Measurements from ENCODE around the gene CSHL1. TPM values are rescaled to one million over a fixed set of nuclear protein-coding genes. Genes with fewer than 3 reads are reported as not detected.
"Not testable (repeated sequence)": the region's sequence is repeated elsewhere in the genome, so short reads cannot be mapped to it uniquely, and the experiment has no call there.

CSHL1 gene
- total RNA-seq, 1 donor from 2014 or later: not detected

GRCh38 chr17:63916566-63917185, 5.6 kb upstream of the CSHL1 start:
- intact Hi-C loops (cut with micrococcal nuclease): no loop called here
- Mint-ChIP-seq H3K4me1 (peaks cover 87% of the 10 kb centered on the region), H3K27me3 (no peaks in the 10 kb centered on the region), H3K36me3 (ENCODE audit: low read depth) (no peaks in the 10 kb centered on the region), H3K4me3 (peak overlapping the region; percentile 67), H3K9me3 (no peaks in the 10 kb centered on the region), H3K27ac (peak overlapping the region; percentile 68)
- ATAC-seq (ENCODE audit: low read depth): no peak
- TF ChIP-seq CTCF (IDR thresholded peaks at IDR 0.05): no peak
- DNase-seq: no peak
- POLR2A ChIA-PET: interaction anchor here (0.8 to 12.9 kb wide), 7 partner anchors 14 to 229 kb away, joined by 3 to 272 read pairs (median 9); partner anchors contain the start of gene CD79B
- CTCF ChIA-PET: interaction anchor here (0.8 to 12.3 kb wide), 6 partner anchors 12 to 216 kb away, joined by 3 to 321 read pairs (median 109); partner anchors contain the start of genes ERN1 and ICAM2

GRCh38 chr17:63915753-63916152, 4.7 kb upstream of the CSHL1 start:
- CTCF ChIA-PET: interaction anchor here (1.1 to 12.3 kb wide), 9 partner anchors 9 to 217 kb away, joined by 3 to 321 read pairs (median 11); partner anchors contain the start of genes CD79B, ERN1 and ICAM2
- intact Hi-C loops (cut with micrococcal nuclease); H3K27me3 Mint-ChIP-seq; H3K36me3 Mint-ChIP-seq (ENCODE audit: low read depth); H3K9me3 Mint-ChIP-seq: not testable (repeated sequence)
- peak overlapping the region; percentile 68 for H3K27ac Mint-ChIP-seq
- DNase-seq (peak; percentile 49), ATAC-seq (ENCODE audit: low read depth) (peak; percentile 56)
- peaks cover 84% of the 10 kb centered on the region for H3K4me1 Mint-ChIP-seq
- peak overlapping the region; percentile 67 for H3K4me3 Mint-ChIP-seq
- POLR2A ChIA-PET: interaction anchor here (0.8 to 12.9 kb wide), 10 partner anchors 8 to 230 kb away, joined by 3 to 272 read pairs (median 8); partner anchors contain the start of genes CD79B and ICAM2

GRCh38 chr17:63914471-63914870, 3.4 kb upstream of the CSHL1 start:
- peak overlapping the region; percentile 61 for H3K27ac Mint-ChIP-seq
- ATAC-seq (ENCODE audit: low read depth) (no peak), DNase-seq (peak; percentile 9)
- H3K4me3 Mint-ChIP-seq: peak overlapping the region; percentile 15
- H3K36me3 Mint-ChIP-seq (ENCODE audit: low read depth): no peaks in the 10 kb centered on the region
- H3K4me1 Mint-ChIP-seq: peaks cover 71% of the 10 kb centered on the region
- no peak for TF ChIP-seq CTCF (IDR thresholded peaks at IDR 0.05)
- H3K27me3 Mint-ChIP-seq: peaks cover 1% of the 10 kb centered on the region
- intact Hi-C loops (cut with micrococcal nuclease): loop anchor here (5.0 kb wide), 1 partner anchor 368 kb away; no protein-coding TSS in a partner anchor
- H3K9me3 Mint-ChIP-seq: no peaks in the 10 kb centered on the region
- ChIA-PET POLR2A (interaction anchor here (2.4 to 12.9 kb wide), 4 partner anchors 16 to 106 kb away, joined by 9 to 272 read pairs (median 37); partner anchors contain the start of genes CD79B and ICAM2), CTCF (interaction anchor here (1.5 to 12.3 kb wide), 5 partner anchors 18 to 218 kb away, joined by 11 to 321 read pairs (median 116); partner anchors contain the start of genes CD79B and ERN1)

- H3K27ac Mint-ChIP-seq: peak overlapping the region; percentile 35
- CTCF ChIA-PET: interaction anchor here (0.9 to 12.3 kb wide), 14 partner anchors 8 to 221 kb away, joined by 3 to 116 read pairs (median 12); partner anchors contain the start of genes CD79B, ERN1 and ICAM2
- DNase-seq: peak; percentile 59
- H3K4me3 Mint-ChIP-seq: no peak overlapping the region
- no peaks in the 10 kb centered on the region for H3K36me3 Mint-ChIP-seq (ENCODE audit: low read depth)
- ATAC-seq (ENCODE audit: low read depth): peak; percentile 57
- TF ChIP-seq CTCF (IDR thresholded peaks at IDR 0.05): no peak
- H3K9me3 Mint-ChIP-seq: no peaks in the 10 kb centered on the region
- intact Hi-C loops (cut with micrococcal nuclease): loop anchor here (1.0 to 5.0 kb wide), 5 partner anchors 40 to 371 kb away; no protein-coding TSS in a partner anchor
- H3K27me3 Mint-ChIP-seq: peaks cover 1% of the 10 kb centered on the region
- POLR2A ChIA-PET: interaction anchor here (0.5 to 12.9 kb wide), 10 partner anchors 9 to 234 kb away, joined by 3 to 272 read pairs (median 12); partner anchors contain the start of genes CD79B and ICAM2
- H3K4me1 Mint-ChIP-seq: peaks cover 51% of the 10 kb centered on the region
Observed at GRCh38 chr17:63911657-63912100, 621 bp upstream of the CSHL1 start.

GRCh38 chr17:63910096-63910495, 962 bp downstream of the CSHL1 start:
- no peak for ATAC-seq (ENCODE audit: low read depth)
- Mint-ChIP-seq H3K9me3 (no peaks in the 10 kb centered on the region), H3K27ac (no peak overlapping the region), H3K4me3 (no peak overlapping the region), H3K4me1 (peaks cover 36% of the 10 kb centered on the region), H3K36me3 (ENCODE audit: low read depth) (no peaks in the 10 kb centered on the region), H3K27me3 (peaks cover 1% of the 10 kb centered on the region)
- DNase-seq: no peak
- ChIA-PET POLR2A (interaction anchor here (0.6 to 3.1 kb wide), 2 partner anchors 109 to 236 kb away, joined by 5 to 16 read pairs; no protein-coding TSS in a partner anchor), CTCF (interaction anchor here (1.4 to 12.3 kb wide), 11 partner anchors 10 to 222 kb away, joined by 3 to 116 read pairs (median 15); partner anchors contain the start of genes ERN1 and ICAM2)
- TF ChIP-seq CTCF (IDR thresholded peaks at IDR 0.05): no peak
- intact Hi-C loops (cut with micrococcal nuclease): loop anchor here (5.0 kb wide), 1 partner anchor 372 kb away; no protein-coding TSS in a partner anchor

GRCh38 chr17:63909586-63909985, 1.5 kb downstream of the CSHL1 start:
- ATAC-seq (ENCODE audit: low read depth); DNase-seq: not testable (repeated sequence)
- CTCF ChIA-PET: interaction anchor here (3.2 to 12.3 kb wide), 5 partner anchors 37 to 223 kb away, joined by 15 to 116 read pairs (median 70); partner anchors contain the start of genes ERN1 and ICAM2

GRCh38 chr17:63907161-63907778, 3.8 kb downstream of the CSHL1 start:
- H3K27me3 Mint-ChIP-seq; H3K27ac Mint-ChIP-seq; H3K4me3 Mint-ChIP-seq; H3K36me3 Mint-ChIP-seq (ENCODE audit: low read depth); POLR2A ChIA-PET; intact Hi-C loops (cut with micrococcal nuclease); ATAC-seq (ENCODE audit: low read depth); H3K9me3 Mint-ChIP-seq: not testable (repeated sequence)
- CTCF ChIA-PET: interaction anchor here (0.7 to 9.4 kb wide), 7 partner anchors 8 to 227 kb away, joined by 3 to 80 read pairs (median 3); no protein-coding TSS in a partner anchor
- H3K4me1 Mint-ChIP-seq: peaks cover 15% of the 10 kb centered on the region
- peak; percentile 7 for DNase-seq

More at GRCh38 chr17:63909586-63909985, 1.5 kb downstream of the CSHL1 start:
- POLR2A ChIA-PET; H3K27me3 Mint-ChIP-seq; H3K9me3 Mint-ChIP-seq; H3K27ac Mint-ChIP-seq; H3K36me3 Mint-ChIP-seq (ENCODE audit: low read depth); H3K4me3 Mint-ChIP-seq; intact Hi-C loops (cut with micrococcal nuclease): not testable (repeated sequence)
- H3K4me1 Mint-ChIP-seq: peaks cover 33% of the 10 kb centered on the region
